IPS DF 6.9 (cell line): ENCODE measurements around the gene CDH23.

Source experiments
- DNase-seq: peaks from one replicate; pipeline ENCODE4 v3.0.0-alpha.2; 2013; ENCODE audit warnings: low read depth, low spot score
- H3K27ac ChIP-seq: one replicate; pipeline ENCODE4 v1.5.1; 2013; ENCODE audit warnings: low read length, control low read depth
- H3K27me3 ChIP-seq: 2 replicates; pipeline ENCODE4 v1.6.1; 2013; ENCODE audit warnings: mild to moderate bottlenecking, low read length; ENCODE audit not compliant: control insufficient read depth, insufficient read depth
- H3K36me3 ChIP-seq: 2 replicates; pipeline ENCODE4 v1.6.1; 2013; ENCODE audit warnings: low read length; ENCODE audit not compliant: control insufficient read depth, insufficient read depth
- H3K4me1 ChIP-seq: 2 replicates; pipeline ENCODE4 v1.6.1; 2013; ENCODE audit warnings: low read length; ENCODE audit not compliant: control insufficient read depth, insufficient read depth
- H3K4me3 ChIP-seq: 2 replicates; pipeline ENCODE4 v1.5.1; 2013; ENCODE audit warnings: mild to moderate bottlenecking, low read length
- H3K9me3 ChIP-seq: 2 replicates; pipeline ENCODE4 v1.6.1; 2013; ENCODE audit warnings: low read length, inconsistent platforms; ENCODE audit not compliant: control insufficient read depth, insufficient read depth
- WGBS: extraction: QIAGEN DNeasy Blood & Tissue Kit; methylation state at CpG from one replicate; pipeline ENCODE4 v1.1.7; 2013; ENCODE audit warnings: mixed read lengths, missing lambda C conversion rate; ENCODE audit not compliant: insufficient read length, insufficient coverage; 5-methylcytosine and 5-hydroxymethylcytosine counted together

CDH23 gene

GRCh38 chr10:71555087-71555723 is 158.5 kb downstream of the CDH23 start:
- WGBS, result no CpG with 5 or more reads among the region's 10 CpGs
- Histone ChIP-seq H3K4me1 (peaks cover 2% of the 10 kb centered on the region; the same call in 1 of the 2 replicates), H3K27ac (no peak overlapping the region), H3K9me3 (no peaks in the 10 kb centered on the region), H3K36me3 (no peaks in the 10 kb centered on the region), H3K27me3 (no peaks in the 10 kb centered on the region), H3K4me3 (no peak overlapping the region)
- no peak for DNase-seq

- peaks cover 2% of the 10 kb centered on the region; the same call in 1 of the 2 replicates for H3K4me1 ChIP-seq
- WGBS, result no CpG with 5 or more reads among the region's 1 CpG
- H3K36me3 ChIP-seq, result no peaks in the 10 kb centered on the region
- no peaks in the 10 kb centered on the region for H3K9me3 ChIP-seq
- H3K27ac ChIP-seq, result no peak overlapping the region
- no peak overlapping the region for H3K4me3 ChIP-seq
- H3K27me3 ChIP-seq, result no peaks in the 10 kb centered on the region
- no peak for DNase-seq
These were observed 159.0 kb downstream of the CDH23 start for GRCh38 chr10:71555724-71556119.

GRCh38 chr10:71558991-71559390 is 162.3 kb downstream of the CDH23 start:
- Histone ChIP-seq H3K4me3 (no peak overlapping the region), H3K27me3 (no peaks in the 10 kb centered on the region), H3K9me3 (no peaks in the 10 kb centered on the region), H3K4me1 (peaks cover 6% of the 10 kb centered on the region), H3K27ac (no peak overlapping the region), H3K36me3 (no peaks in the 10 kb centered on the region)
- no peak for DNase-seq
- whole genome bisulfite sequencing, result no CpG with 5 or more reads among the region's 3 CpGs

- Histone ChIP-seq H3K4me3 (no peak overlapping the region), H3K4me1 (peaks cover 8% of the 10 kb centered on the region), H3K27me3 (no peaks in the 10 kb centered on the region), H3K9me3 (no peaks in the 10 kb centered on the region), H3K27ac (no peak overlapping the region), H3K36me3 (no peaks in the 10 kb centered on the region)
- WGBS, result 100% methylated on average over 3 of the region's 5 CpGs
- DNase-seq, result no peak
These were observed 164.4 kb downstream of the CDH23 start for GRCh38 chr10:71561003-71561574.

- Histone ChIP-seq H3K4me3 (no peak overlapping the region), H3K27ac (no peak overlapping the region), H3K9me3 (no peaks in the 10 kb centered on the region), H3K36me3 (no peaks in the 10 kb centered on the region), H3K27me3 (no peaks in the 10 kb centered on the region), H3K4me1 (peaks cover 8% of the 10 kb centered on the region)
- WGBS, result no CpG with 5 or more reads among the region's 9 CpGs
- no peak for DNase-seq
These were observed 165.5 kb downstream of the CDH23 start for GRCh38 chr10:71562181-71562580.

- no peaks in the 10 kb centered on the region for H3K27me3 ChIP-seq
- H3K4me3 ChIP-seq, result no peak overlapping the region
- no peaks in the 10 kb centered on the region for H3K9me3 ChIP-seq
- no CpG with 5 or more reads among the region's 3 CpGs for WGBS
- no peak for DNase-seq
- H3K27ac ChIP-seq, result no peak overlapping the region
- H3K4me1 ChIP-seq, result peaks cover 8% of the 10 kb centered on the region
- no peaks in the 10 kb centered on the region for H3K36me3 ChIP-seq
These were observed 166.2 kb downstream of the CDH23 start for GRCh38 chr10:71562904-71563303.

GRCh38 chr10:71564194-71564820 is 167.6 kb downstream of the CDH23 start:
- Histone ChIP-seq H3K27me3 (no peaks in the 10 kb centered on the region), H3K4me3 (no peak overlapping the region), H3K27ac (no peak overlapping the region), H3K9me3 (no peaks in the 10 kb centered on the region), H3K36me3 (no peaks in the 10 kb centered on the region; the same call in 1 of the 2 replicates), H3K4me1 (peaks cover 8% of the 10 kb centered on the region)
- DNase-seq, result no peak
- WGBS, result no CpG with 5 or more reads among the region's 12 CpGs

GRCh38 chr10:71565284-71566000 is 168.7 kb downstream of the CDH23 start:
- DNase-seq, result no peak
- Histone ChIP-seq H3K4me1 (peaks cover 8% of the 10 kb centered on the region), H3K4me3 (no peak overlapping the region), H3K27ac (no peak overlapping the region), H3K36me3 (no peaks in the 10 kb centered on the region; the same call in 1 of the 2 replicates), H3K9me3 (no peaks in the 10 kb centered on the region), H3K27me3 (no peaks in the 10 kb centered on the region)
- no CpG with 5 or more reads among the region's 2 CpGs for WGBS

- Histone ChIP-seq H3K4me1 (peaks cover 5% of the 10 kb centered on the region), H3K36me3 (no peaks in the 10 kb centered on the region; the same call in 1 of the 2 replicates), H3K27ac (no peak overlapping the region), H3K4me3 (no peak overlapping the region), H3K9me3 (no peaks in the 10 kb centered on the region), H3K27me3 (no peaks in the 10 kb centered on the region)
- whole genome bisulfite sequencing, result no CpG with 5 or more reads among the region's 5 CpGs
- DNase-seq, result no peak
These were observed 170.3 kb downstream of the CDH23 start for GRCh38 chr10:71567006-71567405.

GRCh38 chr10:71568896-71569492 is 172.3 kb downstream of the CDH23 start:
- Histone ChIP-seq H3K27ac (no peak overlapping the region), H3K4me3 (no peak overlapping the region), H3K27me3 (no peaks in the 10 kb centered on the region), H3K36me3 (no peaks in the 10 kb centered on the region; the same call in 1 of the 2 replicates), H3K4me1 (peaks cover 3% of the 10 kb centered on the region), H3K9me3 (no peaks in the 10 kb centered on the region)
- WGBS, result no CpG with 5 or more reads among the region's 5 CpGs
- no peak for DNase-seq
